GM10847 (cell line): ENCODE measurements around the gene ATP11A.

Experiments
- POLR2A ChIP-seq: IDR thresholded peaks from 2 replicates; pipeline ENCODE4 v1.6.1; 2011; ENCODE audit not compliant: insufficient read length; ENCODE audit errors: extremely low read depth

ATP11A gene

GRCh38 chr13:112720814-112721197, 31.0 kb downstream of the ATP11A start:
- no peak for TF ChIP-seq POLR2A

GRCh38 chr13:112721198-112722104, 31.6 kb downstream of the ATP11A start:
- no peak for TF ChIP-seq POLR2A

DNA sequence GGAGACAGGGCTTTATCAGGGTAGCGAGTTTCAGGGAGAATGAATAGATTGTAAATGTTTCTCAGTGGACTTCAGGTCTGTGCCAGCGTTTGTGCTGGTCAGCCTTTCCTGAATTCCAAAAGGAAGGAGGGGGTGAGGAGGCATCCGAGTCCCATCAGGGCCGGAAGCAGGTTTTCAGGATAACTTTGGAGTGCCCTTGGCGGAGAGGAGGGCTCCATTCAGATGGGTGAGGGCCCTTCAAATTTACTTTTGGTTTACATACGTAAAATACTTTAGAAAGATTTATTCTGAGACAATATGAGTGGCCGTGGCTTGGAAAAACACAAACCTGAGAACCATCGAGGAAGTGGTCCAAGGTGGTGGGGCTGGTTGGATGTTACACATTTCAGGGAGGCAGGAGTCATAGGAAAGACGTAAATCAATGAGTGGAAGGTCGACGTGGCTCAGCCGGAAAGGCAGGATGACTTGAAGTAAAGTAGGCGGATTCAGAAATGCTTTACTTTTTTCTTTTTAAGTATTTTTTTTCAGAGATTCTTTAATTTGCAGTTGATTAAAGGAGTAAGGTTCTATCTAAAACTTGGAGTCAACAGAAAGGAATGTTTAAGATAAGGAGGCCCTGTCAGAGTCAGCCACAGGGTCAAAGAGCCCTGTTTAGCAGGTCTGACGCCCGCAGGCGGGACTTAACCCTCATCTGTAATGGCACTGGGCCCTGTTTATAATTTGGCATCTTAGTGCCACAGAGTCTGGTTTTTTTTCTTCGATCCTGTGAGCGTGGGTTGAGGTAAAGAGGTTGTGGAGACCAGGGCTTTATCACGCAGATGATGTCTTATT, 32.8 kb downstream of the ATP11A start:
- no peak for TF ChIP-seq POLR2A

DNA sequence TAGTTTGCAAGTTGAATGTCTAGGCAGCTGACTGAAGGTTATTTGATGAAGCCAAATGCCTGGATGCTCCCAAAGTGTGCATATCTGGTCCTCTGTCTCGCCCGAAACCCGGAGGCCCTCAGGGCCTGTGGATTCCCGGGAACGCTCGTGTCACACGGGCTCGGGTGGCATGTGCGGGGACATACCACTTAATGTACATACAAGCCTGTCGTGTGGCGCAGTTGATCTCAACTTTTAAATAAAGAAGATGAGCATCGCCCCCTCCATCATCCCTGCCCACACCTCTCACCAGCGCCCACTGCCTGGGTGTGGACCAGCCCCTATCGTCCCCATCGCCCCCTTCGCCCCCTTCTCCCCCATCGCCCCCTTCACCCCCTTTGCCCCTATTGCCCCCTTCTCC, 33.9 kb downstream of the ATP11A start:
- TF ChIP-seq POLR2A: no peak

- no peak for TF ChIP-seq POLR2A
Observed at GRCh38 chr13:112724788-112725345, 35.0 kb downstream of the ATP11A start.

GRCh38 chr13:112725346-112726015, 35.6 kb downstream of the ATP11A start:
- no peak for TF ChIP-seq POLR2A

GRCh38 chr13:112726016-112726767, 36.4 kb downstream of the ATP11A start:
- TF ChIP-seq POLR2A: no peak

GRCh38 chr13:112727581-112727980, 37.7 kb downstream of the ATP11A start:
- no peak for TF ChIP-seq POLR2A

GRCh38 chr13:112728375-112729126, 38.7 kb downstream of the ATP11A start:
- no peak for TF ChIP-seq POLR2A

DNA sequence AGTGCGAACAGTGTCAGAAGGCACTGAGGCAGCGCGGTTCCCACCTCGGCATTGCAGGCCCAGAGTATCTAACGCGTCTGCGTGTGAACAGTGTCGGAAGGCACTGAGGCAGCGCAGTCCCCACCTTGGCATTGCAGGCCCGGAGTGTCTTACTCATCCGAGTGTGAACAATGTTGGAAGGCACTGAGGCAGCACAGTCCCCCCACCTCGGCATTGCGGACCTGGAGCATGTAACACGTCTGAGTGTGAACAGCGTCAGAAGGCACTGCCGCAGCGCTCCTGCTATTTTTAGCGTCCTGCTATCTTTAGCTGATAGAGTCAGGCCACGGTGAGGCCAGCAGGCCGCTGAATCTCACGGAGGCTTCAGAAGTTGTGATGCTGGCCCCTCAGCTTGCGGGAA, 39.6 kb downstream of the ATP11A start:
- TF ChIP-seq POLR2A: no peak

DNA sequence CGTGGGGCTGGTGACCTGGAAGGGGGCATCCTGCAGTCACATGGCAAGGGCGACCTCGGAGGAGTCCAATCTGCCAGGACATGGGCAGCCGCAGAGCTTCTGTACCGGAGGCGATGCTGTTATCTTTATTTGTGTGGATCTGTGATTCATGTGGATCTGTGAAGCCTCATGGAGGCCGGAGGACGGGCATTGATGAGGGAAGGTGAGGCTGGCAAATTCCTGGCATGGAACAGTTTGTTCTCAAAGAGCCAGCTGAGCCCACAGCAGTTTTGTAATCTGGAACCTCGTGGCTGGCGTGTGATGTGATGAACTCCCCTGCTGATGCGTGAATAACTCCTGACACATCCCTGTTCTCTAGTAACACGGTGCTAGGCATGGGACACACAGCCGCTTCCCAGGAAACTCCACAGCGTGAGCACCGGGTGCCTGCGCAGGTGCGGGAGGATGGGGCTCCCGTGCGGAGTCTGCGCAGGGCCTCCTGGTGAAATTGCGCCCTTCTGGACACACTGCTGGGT, 40.4 kb downstream of the ATP11A start:
- no peak for TF ChIP-seq POLR2A

- no peak for TF ChIP-seq POLR2A
Observed at GRCh38 chr13:112731667-112732616, 42.1 kb downstream of the ATP11A start.

- no peak for TF ChIP-seq POLR2A
Observed at GRCh38 chr13:112732679-112733078, 42.8 kb downstream of the ATP11A start.

- no peak for TF ChIP-seq POLR2A
Observed at GRCh38 chr13:112733112-112733511, 43.3 kb downstream of the ATP11A start.
